HFFc6 (cell line): Measurements from ENCODE around the gene PDGFC. TPM values are rescaled to one million over a fixed set of nuclear protein-coding genes. Genes with fewer than 3 reads are reported as not detected.

Source experiments
- DNase-seq: peaks from one replicate; pipeline ENCODE4 v3.0.0-alpha.2; 2018
- H3K27ac Mint-ChIP-seq: 2 replicates; pipeline ENCODE4 v1.8.0; 2020; ENCODE audit warnings: mild to moderate bottlenecking, mixed read lengths
- H3K27me3 Mint-ChIP-seq: 2 replicates; pipeline ENCODE4 v1.8.0; 2021; ENCODE audit warnings: mild to moderate bottlenecking, moderate library complexity, mixed read lengths; ENCODE audit not compliant: insufficient read depth
- H3K36me3 Mint-ChIP-seq: 2 replicates; pipeline ENCODE4 v1.8.0; 2021; ENCODE audit warnings: low read depth, mixed read lengths
- H3K4me1 Mint-ChIP-seq: 2 replicates; pipeline ENCODE4 v1.8.0; 2020; ENCODE audit warnings: low read depth, mixed read lengths
- H3K4me3 Mint-ChIP-seq: 2 replicates; pipeline ENCODE4 v1.8.0; 2020; ENCODE audit warnings: mild to moderate bottlenecking, moderate library complexity, mixed read lengths
- H3K9me3 Mint-ChIP-seq: 2 replicates; pipeline ENCODE4 v1.8.0; 2020; ENCODE audit warnings: mild to moderate bottlenecking, mixed read lengths
- total RNA-seq, 6 experiments: library from RNA; stranded (reverse); fragmentation: NEBNext Ultra II Directional; extraction: Animal tissue kit (Norgen Biotek cat#: 25700); gene quantifications; 2 replicates in 1 of 6; 3 replicates in 5 of 6; pipeline ENCODE4 v1.2.3, GENCODE V29; 2021
- TF ChIP-seq, protein P1 (sequence below): fragments of 200-600 bp; sonication (generic); IDR thresholded peaks from 2 replicates; pipeline ENCODE4 v1.5.0; 2021; ENCODE audit warnings: antibody characterized with exemption, mild to moderate bottlenecking

The PDGFC gene
- total RNA-seq, 6 experiments from 2014 or later = 71.5 to 112 (median 76.1) TPM

GRCh38 chr4:156798438-156798837, 173.2 kb downstream of the PDGFC start:
- no peak for DNase-seq
- Mint-ChIP-seq H3K4me1 (peaks cover 82% of the 10 kb centered on the region), H3K27me3 (no peaks in the 10 kb centered on the region), H3K27ac (peak overlapping the region; percentile 55), H3K9me3 (no peaks in the 10 kb centered on the region), H3K4me3 (no peak overlapping the region), H3K36me3 (peaks cover 28% of the 10 kb centered on the region)
- TF ChIP-seq, protein P1, sequence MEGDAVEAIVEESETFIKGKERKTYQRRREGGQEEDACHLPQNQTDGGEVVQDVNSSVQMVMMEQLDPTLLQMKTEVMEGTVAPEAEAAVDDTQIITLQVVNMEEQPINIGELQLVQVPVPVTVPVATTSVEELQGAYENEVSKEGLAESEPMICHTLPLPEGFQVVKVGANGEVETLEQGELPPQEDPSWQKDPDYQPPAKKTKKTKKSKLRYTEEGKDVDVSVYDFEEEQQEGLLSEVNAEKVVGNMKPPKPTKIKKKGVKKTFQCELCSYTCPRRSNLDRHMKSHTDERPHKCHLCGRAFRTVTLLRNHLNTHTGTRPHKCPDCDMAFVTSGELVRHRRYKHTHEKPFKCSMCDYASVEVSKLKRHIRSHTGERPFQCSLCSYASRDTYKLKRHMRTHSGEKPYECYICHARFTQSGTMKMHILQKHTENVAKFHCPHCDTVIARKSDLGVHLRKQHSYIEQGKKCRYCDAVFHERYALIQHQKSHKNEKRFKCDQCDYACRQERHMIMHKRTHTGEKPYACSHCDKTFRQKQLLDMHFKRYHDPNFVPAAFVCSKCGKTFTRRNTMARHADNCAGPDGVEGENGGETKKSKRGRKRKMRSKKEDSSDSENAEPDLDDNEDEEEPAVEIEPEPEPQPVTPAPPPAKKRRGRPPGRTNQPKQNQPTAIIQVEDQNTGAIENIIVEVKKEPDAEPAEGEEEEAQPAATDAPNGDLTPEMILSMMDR = no peak

GRCh38 chr4:156797206-156797605, 174.4 kb downstream of the PDGFC start:
- Mint-ChIP-seq H3K27me3 (no peaks in the 10 kb centered on the region), H3K9me3 (no peaks in the 10 kb centered on the region), H3K36me3 (peaks cover 28% of the 10 kb centered on the region), H3K27ac (peak overlapping the region; percentile 38; the same call in 1 of the 2 replicates), H3K4me1 (peaks cover 79% of the 10 kb centered on the region), H3K4me3 (no peak overlapping the region)
- TF ChIP-seq, protein P1 = no peak
- DNase-seq = no peak

GRCh38 chr4:156795727-156796126, 175.9 kb downstream of the PDGFC start:
- Mint-ChIP-seq H3K27me3 (no peaks in the 10 kb centered on the region), H3K9me3 (no peaks in the 10 kb centered on the region), H3K4me1 (peaks cover 80% of the 10 kb centered on the region), H3K36me3 (peaks cover 13% of the 10 kb centered on the region), H3K4me3 (no peak overlapping the region), H3K27ac (no peak overlapping the region)
- TF ChIP-seq, protein P1 = no peak
- no peak for DNase-seq

- no peak for DNase-seq
- H3K4me3 Mint-ChIP-seq = no peak overlapping the region
- H3K36me3 Mint-ChIP-seq = peaks cover 12% of the 10 kb centered on the region
- H3K9me3 Mint-ChIP-seq = no peaks in the 10 kb centered on the region
- peaks cover 83% of the 10 kb centered on the region for H3K4me1 Mint-ChIP-seq
- no peaks in the 10 kb centered on the region for H3K27me3 Mint-ChIP-seq
- TF ChIP-seq, protein P1 = no peak
- H3K27ac Mint-ChIP-seq = no peak overlapping the region
Observed at GRCh38 chr4:156794863-156795262, 176.7 kb downstream of the PDGFC start.

GRCh38 chr4:156792462-156793085, 179.0 kb downstream of the PDGFC start:
- no peak for DNase-seq
- peaks cover 14% of the 10 kb centered on the region for H3K36me3 Mint-ChIP-seq
- TF ChIP-seq, protein P1 = no peak
- no peak overlapping the region for H3K4me3 Mint-ChIP-seq
- no peaks in the 10 kb centered on the region; the same call in 1 of the 2 replicates for H3K27me3 Mint-ChIP-seq
- peaks cover 74% of the 10 kb centered on the region for H3K4me1 Mint-ChIP-seq
- no peaks in the 10 kb centered on the region for H3K9me3 Mint-ChIP-seq
- no peak overlapping the region for H3K27ac Mint-ChIP-seq
